Left lobe of liver (tissue), 2 donors: ENCODE data around the gene NUSAP1. TPM values are rescaled to one million over a fixed set of nuclear protein-coding genes. Genes with fewer than 3 reads are reported as not detected.
"Not testable (repeated sequence)": the region's sequence is repeated elsewhere in the genome, so short reads cannot be mapped to it uniquely, and the experiment has no call there.

Experiments used
- ATAC-seq: fragments of 200-7000 bp; cut with Tn5 transposase; one replicate; pipeline ENCODE4 v1.9.1; 2020; ENCODE audit warnings: mild to moderate bottlenecking, moderate library complexity
- DNase-seq: peaks from one replicate; pipeline ENCODE4 v3.0.0-alpha.2; 2020; ENCODE audit warnings: low spot score
- total RNA-seq: library from RNA; stranded (reverse); gene quantifications from one replicate; pipeline ENCODE4 v1.2.1, GENCODE V29; 2021
- donor health status: DM: no; HTN: no; CAD: no; lungs with moderate emphysema.
- donor health status: DM: no; HTN: yes; CAD: no.

The NUSAP1 gene
- total RNA-seq, 1 donor from 2014 or later, result 3.3 TPM

GRCh38 chr15:41331281-41331680 lies 1.4 kb upstream of the NUSAP1 start:
- no peak for ATAC-seq
- no peak for DNase-seq

GRCh38 chr15:41331833-41332193 lies 868 bp upstream of the NUSAP1 start:
- DNase-seq (no peak), ATAC-seq (peak; percentile 78)

GRCh38 chr15:41333026-41333562 lies 413 bp downstream of the NUSAP1 start:
- ATAC-seq, result peak; percentile 27
- no peak for DNase-seq

GRCh38 chr15:41334293-41335120 lies 1.8 kb downstream of the NUSAP1 start:
- no peak for DNase-seq
- no peak for ATAC-seq

- no peak for DNase-seq
Observed at GRCh38 chr15:41336549-41336948, 3.9 kb downstream of the NUSAP1 start.

GRCh38 chr15:41337047-41337446 lies 4.4 kb downstream of the NUSAP1 start:
- no peak for ATAC-seq
- DNase-seq, result no peak

More at GRCh38 chr15:41336549-41336948, 3.9 kb downstream of the NUSAP1 start:
- no peak for ATAC-seq

- no peak for DNase-seq
- ATAC-seq, result no peak
Observed at GRCh38 chr15:41337631-41338522, 5.2 kb downstream of the NUSAP1 start.

GRCh38 chr15:41340189-41340695 lies 7.6 kb downstream of the NUSAP1 start:
- ATAC-seq (no peak), DNase-seq (no peak)

- DNase-seq (no peak), ATAC-seq (no peak)
Observed at GRCh38 chr15:41341519-41341918, 8.8 kb downstream of the NUSAP1 start.

GRCh38 chr15:41347236-41347635 lies 14.6 kb downstream of the NUSAP1 start:
- DNase-seq, result no peak
- ATAC-seq, result no peak

GRCh38 chr15:41350057-41350717 lies 17.5 kb downstream of the NUSAP1 start:
- DNase-seq, result no peak
- no peak for ATAC-seq

- ATAC-seq (no peak), DNase-seq (no peak)
Observed at GRCh38 chr15:41354371-41354770, 21.7 kb downstream of the NUSAP1 start.

- DNase-seq, result no peak
- ATAC-seq, result no peak
Observed at GRCh38 chr15:41367418-41367817, 34.7 kb downstream of the NUSAP1 start.

GRCh38 chr15:41377978-41378377 lies 45.3 kb downstream of the NUSAP1 start:
- ATAC-seq, result no peak
- DNase-seq, result no peak

- DNase-seq, ATAC-seq: not testable (repeated sequence)
Observed at GRCh38 chr15:41383974-41384749, 51.5 kb downstream of the NUSAP1 start.

GRCh38 chr15:41387646-41388045 lies 55.0 kb downstream of the NUSAP1 start:
- DNase-seq (no peak), ATAC-seq (no peak)

GRCh38 chr15:41392659-41393058 lies 60.0 kb downstream of the NUSAP1 start:
- ATAC-seq, result no peak
- no peak for DNase-seq

- no peak for DNase-seq
- ATAC-seq, result no peak
Observed at GRCh38 chr15:41394924-41395323, 62.2 kb downstream of the NUSAP1 start.

GRCh38 chr15:41396111-41396510 lies 63.4 kb downstream of the NUSAP1 start:
- DNase-seq (no peak), ATAC-seq (no peak)

- ATAC-seq, result peak; percentile 41
- no peak for DNase-seq
Observed at GRCh38 chr15:41401904-41402267, 69.2 kb downstream of the NUSAP1 start.
